ENCODE data around the gene MYH1. TPM values are rescaled to one million over a fixed set of nuclear protein-coding genes. Genes with fewer than 3 reads are reported as not detected.
"Not testable (repeated sequence)": the region's sequence is repeated elsewhere in the genome, so short reads cannot be mapped to it uniquely, and the experiment has no call there.

Gene MYH1
- total and polyA plus RNA-seq, 2 of the 13 experiments (the other 11 are each of a cell fraction or from before 2014, with no cell fraction given) = 0.01 TPM; not detected in 1

DNA sequence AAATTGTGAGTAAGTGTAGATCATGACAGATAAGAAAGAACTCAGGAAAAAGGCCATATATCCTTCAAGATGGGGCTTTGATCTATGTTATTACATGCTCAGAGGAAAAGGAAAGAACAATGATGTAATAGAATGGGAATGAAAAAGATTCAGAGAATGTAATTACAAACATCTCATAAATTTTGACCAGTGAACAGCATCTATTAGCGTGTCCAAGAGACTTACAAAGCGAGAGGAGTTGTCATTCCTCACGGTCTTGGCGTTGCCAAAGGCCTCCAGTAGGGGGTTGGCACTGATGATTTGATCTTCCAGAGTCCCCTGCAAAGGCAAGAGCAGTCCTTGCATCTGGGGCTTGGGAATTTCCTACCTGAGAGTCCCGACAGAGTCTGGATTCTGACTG, 25.1 kb upstream of the MYH1 start:
- H3K9ac ChIP-seq (ENCODE audit: insufficient read depth, low read depth, low read length); H3K4me1 ChIP-seq (ENCODE audit: insufficient read depth, low read length); CTCF ChIA-PET (ENCODE audit: low intra/inter-chr PET ratio, low total read pairs); H2AFZ ChIP-seq (ENCODE audit: low read length); H3K36me3 ChIP-seq (replicated peaks in 1 of 2; ENCODE audit: control insufficient read depth in 1 of 2, insufficient read depth in 2 of 2, low read length in 2 of 2); in situ Hi-C loops (cut with HindIII; ENCODE audit: extremely low pct_ligation_motif_present, low pct_unique_long_range_greater_than_20kb); POLR2A ChIA-PET; H3K4me2 ChIP-seq (ENCODE audit: low read depth, low read length); H4K20me1 ChIP-seq (ENCODE audit: insufficient read depth, low read length); DNase-seq (ENCODE audit: low spot score); H3K79me2 ChIP-seq (ENCODE audit: insufficient read depth, low read length); H3K27ac ChIP-seq (ENCODE audit: extremely low read length, insufficient read depth, low read length); H3K4me3 ChIP-seq (replicated peaks in 1 of 3; ENCODE audit: insufficient read depth in 1 of 3, low read depth in 2 of 3, low read length in 3 of 3); intact Hi-C loops (cut with micrococcal nuclease; ENCODE audit: unreplicated experiment); H3K27me3 ChIP-seq (ENCODE audit: control insufficient read depth in 1 of 2, insufficient read depth in 2 of 2, low read length in 2 of 2); BruUV-seq (replicated peaks); TF ChIP-seq ATF7 (CRISPR knock-in tag; IDR thresholded peaks at IDR 0.05): not testable (repeated sequence)
- WGBS (ENCODE audit: low lambda C conversion rate) = 13% methylated on average over 5 of the region's 5 CpGs
- TF ChIP-seq ATF7 (IDR thresholded peaks at IDR 0.05) = 0 out of 2 replicates have a peak, but pooled peaks have one; percentile 8
- ATAC-seq = peak; percentile 49; the same call in 2 of the 3 replicates
- peaks cover 13% of the 10 kb centered on the region for H3K9me3 ChIP-seq (ENCODE audit: low read length)
- FAIRE-seq = peak; percentile 37

DNA sequence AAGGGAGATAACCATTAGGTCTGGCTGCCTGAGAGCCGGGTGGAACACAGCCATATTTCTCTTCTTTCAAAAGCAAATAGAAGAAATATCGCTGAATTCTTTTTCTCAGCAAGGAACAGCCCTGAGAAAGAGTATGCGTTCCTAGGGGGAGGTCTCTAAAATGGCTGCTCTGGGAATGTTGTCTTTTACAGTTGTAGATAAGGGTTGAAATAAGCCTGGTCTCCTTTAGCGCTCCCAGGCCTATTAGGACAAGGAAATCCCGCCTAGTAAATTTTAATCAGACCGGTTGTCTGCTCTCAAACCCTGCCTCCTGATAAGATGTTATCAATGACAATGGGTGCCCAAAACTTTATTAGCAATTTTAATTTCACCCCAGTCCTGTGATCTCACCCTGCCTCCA, 22.8 kb upstream of the MYH1 start:
- BruUV-seq (replicated peaks); in situ Hi-C loops (cut with HindIII; ENCODE audit: extremely low pct_ligation_motif_present, low pct_unique_long_range_greater_than_20kb); CTCF ChIA-PET (ENCODE audit: low intra/inter-chr PET ratio, low total read pairs); H3K4me2 ChIP-seq (ENCODE audit: low read depth, low read length); FAIRE-seq; H3K79me2 ChIP-seq (ENCODE audit: insufficient read depth, low read length); H3K27ac ChIP-seq (ENCODE audit: extremely low read length, insufficient read depth, low read length); H3K4me3 ChIP-seq (replicated peaks in 1 of 3; ENCODE audit: insufficient read depth in 1 of 3, low read depth in 2 of 3, low read length in 3 of 3); H4K20me1 ChIP-seq (ENCODE audit: insufficient read depth, low read length); ATAC-seq; POLR2A ChIA-PET; H3K27me3 ChIP-seq (ENCODE audit: control insufficient read depth in 1 of 2, insufficient read depth in 2 of 2, low read length in 2 of 2); H3K36me3 ChIP-seq (replicated peaks in 1 of 2; ENCODE audit: control insufficient read depth in 1 of 2, insufficient read depth in 2 of 2, low read length in 2 of 2); DNase-seq (ENCODE audit: low spot score); intact Hi-C loops (cut with micrococcal nuclease; ENCODE audit: unreplicated experiment); H3K4me1 ChIP-seq (ENCODE audit: insufficient read depth, low read length); H3K9ac ChIP-seq (ENCODE audit: insufficient read depth, low read depth, low read length); H2AFZ ChIP-seq (ENCODE audit: low read length): not testable (repeated sequence)
- peaks cover 13% of the 10 kb centered on the region for H3K9me3 ChIP-seq (ENCODE audit: low read length)
- WGBS (ENCODE audit: low lambda C conversion rate) = 7% methylated on average over 6 of the region's 6 CpGs

DNA sequence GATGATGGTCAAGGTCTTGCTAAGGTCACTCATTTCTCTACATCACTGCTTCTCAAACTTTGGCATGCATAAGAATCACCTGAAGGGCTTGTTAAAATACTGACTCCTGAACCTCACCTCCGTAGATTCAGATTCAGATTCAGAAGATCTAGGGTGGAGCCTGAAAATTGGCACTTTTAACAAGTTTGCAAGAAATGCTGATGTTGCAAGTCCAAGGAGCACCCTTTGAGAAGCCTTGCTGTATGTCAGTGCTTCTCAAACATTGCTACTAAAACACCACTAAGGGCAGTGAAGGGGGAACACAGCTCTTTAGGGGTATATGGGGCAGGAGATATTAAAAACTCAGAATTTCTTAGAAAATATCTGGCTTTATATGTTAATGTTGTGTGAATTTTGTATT, 13.7 kb upstream of the MYH1 start:
- H3K4me3 ChIP-seq (replicated peaks in 1 of 3; ENCODE audit: insufficient read depth in 1 of 3, low read depth in 2 of 3, low read length in 3 of 3) = no peak overlapping the region
- H2AFZ ChIP-seq (ENCODE audit: low read length) = no peak overlapping the region
- no peaks in the 10 kb centered on the region for H3K79me2 ChIP-seq (ENCODE audit: insufficient read depth, low read length)
- H3K36me3 ChIP-seq (replicated peaks in 1 of 2; ENCODE audit: control insufficient read depth in 1 of 2, insufficient read depth in 2 of 2, low read length in 2 of 2) = no peaks in the 10 kb centered on the region
- H3K27me3 ChIP-seq (ENCODE audit: control insufficient read depth in 1 of 2, insufficient read depth in 2 of 2, low read length in 2 of 2) = peaks cover 0 to 3% of the 10 kb centered on the region in 2 experiments; a peak in 1 of 5 replicates
- no peak overlapping the region for H3K27ac ChIP-seq (ENCODE audit: extremely low read length, insufficient read depth, low read length)
- intact Hi-C loops (cut with micrococcal nuclease; ENCODE audit: unreplicated experiment) (no loop called here), in situ Hi-C loops (cut with HindIII; ENCODE audit: extremely low pct_ligation_motif_present, low pct_unique_long_range_greater_than_20kb) (no loop called here)
- DNase-seq (ENCODE audit: low spot score) = no peak
- FAIRE-seq = no peak
- whole genome bisulfite sequencing (ENCODE audit: low lambda C conversion rate) = 8% methylated on average over 1 of the region's 1 CpG
- no peak overlapping the region for H3K9ac ChIP-seq (ENCODE audit: insufficient read depth, low read depth, low read length)
- ChIA-PET CTCF (ENCODE audit: low intra/inter-chr PET ratio, low total read pairs) (no interaction called here), POLR2A (no interaction called here)
- H3K4me1 ChIP-seq (ENCODE audit: insufficient read depth, low read length) = 0 out of 2 replicates have a peak, but pooled peaks cover under 1% of the 10 kb centered on the region
- no peak for ATAC-seq
- BruUV-seq (replicated peaks) = no TSS peak
- H3K9me3 ChIP-seq (ENCODE audit: low read length) = no peaks in the 10 kb centered on the region
- no peak overlapping the region for H3K4me2 ChIP-seq (ENCODE audit: low read depth, low read length)
- no peaks in the 10 kb centered on the region for H4K20me1 ChIP-seq (ENCODE audit: insufficient read depth, low read length)
- TF ChIP-seq, protein P1, sequence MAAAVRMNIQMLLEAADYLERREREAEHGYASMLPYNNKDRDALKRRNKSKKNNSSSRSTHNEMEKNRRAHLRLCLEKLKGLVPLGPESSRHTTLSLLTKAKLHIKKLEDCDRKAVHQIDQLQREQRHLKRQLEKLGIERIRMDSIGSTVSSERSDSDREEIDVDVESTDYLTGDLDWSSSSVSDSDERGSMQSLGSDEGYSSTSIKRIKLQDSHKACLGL (CRISPR knock-in tag; IDR thresholded peaks at IDR 0.05) = no peak
- TF ChIP-seq, protein P2, sequence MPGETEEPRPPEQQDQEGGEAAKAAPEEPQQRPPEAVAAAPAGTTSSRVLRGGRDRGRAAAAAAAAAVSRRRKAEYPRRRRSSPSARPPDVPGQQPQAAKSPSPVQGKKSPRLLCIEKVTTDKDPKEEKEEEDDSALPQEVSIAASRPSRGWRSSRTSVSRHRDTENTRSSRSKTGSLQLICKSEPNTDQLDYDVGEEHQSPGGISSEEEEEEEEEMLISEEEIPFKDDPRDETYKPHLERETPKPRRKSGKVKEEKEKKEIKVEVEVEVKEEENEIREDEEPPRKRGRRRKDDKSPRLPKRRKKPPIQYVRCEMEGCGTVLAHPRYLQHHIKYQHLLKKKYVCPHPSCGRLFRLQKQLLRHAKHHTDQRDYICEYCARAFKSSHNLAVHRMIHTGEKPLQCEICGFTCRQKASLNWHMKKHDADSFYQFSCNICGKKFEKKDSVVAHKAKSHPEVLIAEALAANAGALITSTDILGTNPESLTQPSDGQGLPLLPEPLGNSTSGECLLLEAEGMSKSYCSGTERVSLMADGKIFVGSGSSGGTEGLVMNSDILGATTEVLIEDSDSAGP (CRISPR knock-in tag; IDR thresholded peaks at IDR 0.05; ENCODE audit: borderline replicate concordance) = no peak
- TF ChIP-seq PCBP1 (IDR thresholded peaks at IDR 0.05; ENCODE audit: borderline replicate concordance, low read depth, low read length) = no peak
